Trophoblast cell (in vitro differentiated cells and primary cell): ENCODE results near the gene BCOR.

Experiments
- DNase-seq, 2 donors: peaks; one replicate each; pipeline ENCODE4 v3.0.0-alpha.2; 2016
- H2AFZ ChIP-seq: 2 replicates; pipeline ENCODE4 v1.6.1; 2013; ENCODE audit warnings: low read length, moderate library complexity, mild to moderate bottlenecking; ENCODE audit not compliant: insufficient read depth, poor library complexity
- H2AK5ac ChIP-seq: 2 replicates; pipeline ENCODE4 v1.6.1; 2013; ENCODE audit warnings: mild to moderate bottlenecking, low read length
- H2BK120ac ChIP-seq: 2 replicates; pipeline ENCODE4 v1.6.1; 2013; ENCODE audit warnings: low read length, mild to moderate bottlenecking, moderate library complexity; ENCODE audit not compliant: insufficient read depth, poor library complexity
- H2BK12ac ChIP-seq: 2 replicates; pipeline ENCODE4 v1.6.1; 2013; ENCODE audit warnings: mild to moderate bottlenecking, low read length, moderate library complexity
- H2BK5ac ChIP-seq: 2 replicates; pipeline ENCODE4 v1.6.1; 2013; ENCODE audit warnings: low read length, low read depth, moderate library complexity, mild to moderate bottlenecking; ENCODE audit not compliant: poor library complexity
- H3K14ac ChIP-seq: 2 replicates; pipeline ENCODE4 v1.6.1; 2013; ENCODE audit warnings: mild to moderate bottlenecking, low read length
- H3K18ac ChIP-seq: 2 replicates; pipeline ENCODE4 v1.6.1; 2013; ENCODE audit warnings: mild to moderate bottlenecking, low read length
- H3K23ac ChIP-seq: 2 replicates; pipeline ENCODE4 v1.6.1; 2013; ENCODE audit warnings: low read length
- H3K27ac ChIP-seq: 2 replicates; pipeline ENCODE4 v1.5.1; 2013; ENCODE audit warnings: low read depth, mild to moderate bottlenecking, inconsistent platforms, low read length, moderate library complexity
- H3K27me3 ChIP-seq: 2 replicates; pipeline ENCODE4 v1.6.1; 2013; ENCODE audit warnings: inconsistent platforms, mild to moderate bottlenecking, low read length, moderate library complexity; ENCODE audit not compliant: insufficient read depth
- H3K36me3 ChIP-seq, 2 experiments: 1 replicate in 1 of 2; 2 replicates in 1 of 2; pipeline ENCODE4 v1.6.1; 2013; ENCODE audit warnings: low read length in 2 of 2, mild to moderate bottlenecking in 2 of 2, moderate library complexity in 1 of 2; ENCODE audit not compliant: insufficient read depth in 2 of 2, control insufficient read depth in 1 of 2
- H3K4ac ChIP-seq: 2 replicates; pipeline ENCODE4 v1.6.1; 2013; ENCODE audit warnings: low read depth, mild to moderate bottlenecking, low read length, moderate library complexity
- H3K4me1 ChIP-seq, 2 experiments: 1 replicate in 1 of 2; 2 replicates in 1 of 2; pipeline ENCODE4 v1.6.1; 2013; ENCODE audit warnings: low read length in 2 of 2, mild to moderate bottlenecking in 2 of 2, moderate library complexity in 1 of 2; ENCODE audit not compliant: insufficient read depth in 2 of 2, control insufficient read depth in 1 of 2
- H3K4me2 ChIP-seq: 2 replicates; pipeline ENCODE4 v1.6.1; 2013; ENCODE audit warnings: inconsistent platforms, mild to moderate bottlenecking, low read length, moderate library complexity
- H3K4me3 ChIP-seq: 2 replicates; pipeline ENCODE4 v1.5.1; 2013; ENCODE audit warnings: mild to moderate bottlenecking, low read depth, low read length, inconsistent platforms
- H3K79me1 ChIP-seq: one replicate; pipeline ENCODE4 v1.6.1; 2013; ENCODE audit warnings: low read length
- H3K79me2 ChIP-seq: 2 replicates; pipeline ENCODE4 v1.6.1; 2013; ENCODE audit warnings: low read length, mild to moderate bottlenecking; ENCODE audit not compliant: control insufficient read depth, insufficient read depth, poor library complexity
- H3K9ac ChIP-seq: 2 replicates; pipeline ENCODE4 v1.6.1; 2013; ENCODE audit warnings: mild to moderate bottlenecking, low read length
- H3K9me3 ChIP-seq: 2 replicates; pipeline ENCODE4 v1.6.1; 2013; ENCODE audit warnings: low read depth, mild to moderate bottlenecking, control low read depth, inconsistent platforms, low read length; ENCODE audit not compliant: insufficient read depth
- H4K12ac ChIP-seq: 2 replicates; pipeline ENCODE4 v1.6.1; 2013; ENCODE audit warnings: low read depth, mild to moderate bottlenecking, low read length, moderate library complexity
- H4K8ac ChIP-seq: 2 replicates; pipeline ENCODE4 v1.6.1; 2013; ENCODE audit warnings: low read depth, mild to moderate bottlenecking, low read length, moderate library complexity
- H4K91ac ChIP-seq: one replicate; pipeline ENCODE4 v1.6.1; 2013; ENCODE audit warnings: low read depth, mild to moderate bottlenecking, low read length, moderate library complexity
- WGBS: extraction: QIAGEN DNeasy Blood & Tissue Kit; methylation state at CpG from one replicate; pipeline ENCODE4 v1.1.7; 2013; ENCODE audit warnings: missing lambda C conversion rate; ENCODE audit not compliant: insufficient read length, insufficient coverage; ENCODE audit errors: extremely low coverage; 5-methylcytosine and 5-hydroxymethylcytosine counted together

The BCOR gene

GRCh38 chrX:40074080-40074958 lies 23.4 kb downstream of the BCOR start:
- no peak overlapping the region for H2AK5ac ChIP-seq
- H3K14ac ChIP-seq = no peak overlapping the region
- no peak overlapping the region for H4K12ac ChIP-seq
- no peak overlapping the region for H3K4me2 ChIP-seq
- no peak overlapping the region for H3K4ac ChIP-seq
- H3K23ac ChIP-seq = no peak overlapping the region
- H2AFZ ChIP-seq = no peak overlapping the region
- H2BK12ac ChIP-seq = no peak overlapping the region
- no peaks in the 10 kb centered on the region for H3K27me3 ChIP-seq
- H3K27ac ChIP-seq = no peak overlapping the region
- peaks cover 1% of the 10 kb centered on the region for H3K9me3 ChIP-seq
- peaks cover 40 to 45% of the 10 kb centered on the region in 2 experiments for H3K36me3 ChIP-seq
- no peaks in the 10 kb centered on the region for H3K79me1 ChIP-seq
- H3K9ac ChIP-seq = no peak overlapping the region
- H3K18ac ChIP-seq = no peak overlapping the region
- no peak overlapping the region for H3K4me3 ChIP-seq
- no peak overlapping the region for H2BK5ac ChIP-seq
- no peak for DNase-seq
- no peak overlapping the region for H4K8ac ChIP-seq
- no peaks in the 10 kb centered on the region for H3K79me2 ChIP-seq
- no CpG with 5 or more reads among the region's 37 CpGs for WGBS
- H4K91ac ChIP-seq = no peak overlapping the region
- no peak overlapping the region for H2BK120ac ChIP-seq
- H3K4me1 ChIP-seq = no peaks in the 10 kb centered on the region

GRCh38 chrX:40073439-40074054 lies 24.2 kb downstream of the BCOR start:
- H3K4ac ChIP-seq = no peak overlapping the region
- no peak overlapping the region for H2BK12ac ChIP-seq
- H3K14ac ChIP-seq = no peak overlapping the region
- no peak overlapping the region for H2BK120ac ChIP-seq
- H3K27ac ChIP-seq = no peak overlapping the region
- no peak overlapping the region for H4K91ac ChIP-seq
- no peak overlapping the region for H4K12ac ChIP-seq
- DNase-seq = no peak
- no peak overlapping the region for H4K8ac ChIP-seq
- H2BK5ac ChIP-seq = no peak overlapping the region
- no peak overlapping the region for H3K9ac ChIP-seq
- no peak overlapping the region for H3K4me2 ChIP-seq
- no CpG with 5 or more reads among the region's 26 CpGs for WGBS
- H3K36me3 ChIP-seq = peaks cover 43 to 45% of the 10 kb centered on the region in 2 experiments
- no peaks in the 10 kb centered on the region for H3K27me3 ChIP-seq
- no peak overlapping the region for H3K4me3 ChIP-seq
- no peak overlapping the region for H3K18ac ChIP-seq
- no peak overlapping the region for H2AK5ac ChIP-seq
- H2AFZ ChIP-seq = no peak overlapping the region
- H3K79me1 ChIP-seq = no peaks in the 10 kb centered on the region
- H3K23ac ChIP-seq = no peak overlapping the region
- H3K9me3 ChIP-seq = peaks cover 1% of the 10 kb centered on the region
- no peaks in the 10 kb centered on the region for H3K4me1 ChIP-seq
- no peaks in the 10 kb centered on the region for H3K79me2 ChIP-seq

GRCh38 chrX:40072246-40072645 lies 25.5 kb downstream of the BCOR start:
- no peak overlapping the region for H3K18ac ChIP-seq
- no peak overlapping the region for H3K4me2 ChIP-seq
- H3K14ac ChIP-seq = no peak overlapping the region
- no peak overlapping the region for H2BK120ac ChIP-seq
- H2BK5ac ChIP-seq = no peak overlapping the region
- no peak overlapping the region for H3K9ac ChIP-seq
- H3K4me1 ChIP-seq = no peaks in the 10 kb centered on the region
- H3K4me3 ChIP-seq = no peak overlapping the region
- no peaks in the 10 kb centered on the region for H3K79me1 ChIP-seq
- H4K91ac ChIP-seq = no peak overlapping the region
- H2AK5ac ChIP-seq = no peak overlapping the region
- no peaks in the 10 kb centered on the region for H3K79me2 ChIP-seq
- no peaks in the 10 kb centered on the region for H3K27me3 ChIP-seq
- no CpG with 5 or more reads among the region's 9 CpGs for WGBS
- no peak overlapping the region for H3K4ac ChIP-seq
- H4K8ac ChIP-seq = no peak overlapping the region
- H3K36me3 ChIP-seq = peaks cover 39 to 45% of the 10 kb centered on the region in 2 experiments
- H2AFZ ChIP-seq = no peak overlapping the region
- no peak overlapping the region for H3K23ac ChIP-seq
- DNase-seq = no peak
- H2BK12ac ChIP-seq = no peak overlapping the region
- no peak overlapping the region for H3K27ac ChIP-seq
- H4K12ac ChIP-seq = no peak overlapping the region
- H3K9me3 ChIP-seq = peaks cover 1% of the 10 kb centered on the region

- H3K23ac ChIP-seq = no peak overlapping the region
- H3K14ac ChIP-seq = no peak overlapping the region
- H4K12ac ChIP-seq = no peak overlapping the region
- H2BK120ac ChIP-seq = no peak overlapping the region
- H3K27ac ChIP-seq = no peak overlapping the region
- no CpG with 5 or more reads among the region's 4 CpGs for WGBS
- H2BK12ac ChIP-seq = no peak overlapping the region
- no peaks in the 10 kb centered on the region for H3K27me3 ChIP-seq
- no peak overlapping the region for H2AFZ ChIP-seq
- no peak overlapping the region for H4K91ac ChIP-seq
- H3K9me3 ChIP-seq = peaks cover 1% of the 10 kb centered on the region
- H3K79me2 ChIP-seq = no peaks in the 10 kb centered on the region
- H4K8ac ChIP-seq = no peak overlapping the region
- no peak overlapping the region for H3K18ac ChIP-seq
- H3K4me1 ChIP-seq = peaks cover 0 to 2% of the 10 kb centered on the region in 2 experiments
- no peaks in the 10 kb centered on the region for H3K79me1 ChIP-seq
- no peak overlapping the region for H2AK5ac ChIP-seq
- H2BK5ac ChIP-seq = no peak overlapping the region
- H3K4me2 ChIP-seq = no peak overlapping the region
- peaks cover 28 to 35% of the 10 kb centered on the region in 2 experiments for H3K36me3 ChIP-seq
- no peak overlapping the region for H3K4ac ChIP-seq
- no peak overlapping the region for H3K4me3 ChIP-seq
- no peak for DNase-seq
- H3K9ac ChIP-seq = no peak overlapping the region
Observed at GRCh38 chrX:40068048-40068447, 29.7 kb downstream of the BCOR start.
